GM12891 (cell line): ENCODE results near the gene TANGO6.

Experiments
- DNase-seq: peaks from one replicate; pipeline ENCODE4 v3.0.0; 2011; ENCODE audit warnings: low spot score; ENCODE audit not compliant: insufficient read length
- FAIRE-seq: peaks from 2 replicates; lab custom pipeline; 2011; peaks lifted over from hg19 to GRCh38; lab: Jason Lieb, UNC
- PAX5 ChIP-seq: IDR thresholded peaks from 2 replicates; pipeline ENCODE4 v1.6.1; 2011; ENCODE audit warnings: low read length, moderate library complexity, mild to moderate bottlenecking; ENCODE audit not compliant: insufficient read depth, severe bottlenecking
- POLR2A ChIP-seq: IDR thresholded peaks from 2 replicates; pipeline ENCODE4 v1.6.1; 2011; ENCODE audit warnings: low read depth, low read length, control low read depth
- POLR2AphosphoS5 ChIP-seq: IDR thresholded peaks from 2 replicates; pipeline ENCODE4 v1.6.1; 2011; ENCODE audit warnings: low read depth, low read length, control low read depth
- POU2F2 ChIP-seq: IDR thresholded peaks from 2 replicates; pipeline ENCODE4 v1.6.1; 2011; ENCODE audit warnings: low read depth, mild to moderate bottlenecking, control low read depth, low read length, moderate library complexity
- SPI1 ChIP-seq: IDR thresholded peaks from 2 replicates; pipeline ENCODE4 v1.6.1; 2011; ENCODE audit warnings: low read depth, low read length, control low read depth
- TAF1 ChIP-seq: IDR thresholded peaks from 2 replicates; pipeline ENCODE4 v1.6.1; 2011; ENCODE audit warnings: low read depth, low read length, control low read depth

TANGO6 gene

GRCh38 chr16:69094501-69094900 is 251.2 kb downstream of the TANGO6 start:
- no peak for TF ChIP-seq POU2F2
- FAIRE-seq (no peak), DNase-seq (no peak)

GRCh38 chr16:69095193-69095592 is 251.9 kb downstream of the TANGO6 start:
- FAIRE-seq, result no peak
- no peak for DNase-seq
- no peak for TF ChIP-seq TAF1
- no peak for TF ChIP-seq SPI1
- no peak for TF ChIP-seq POU2F2
- no peak for TF ChIP-seq POLR2AphosphoS5
- TF ChIP-seq POLR2A, result no peak
- TF ChIP-seq PAX5, result no peak

GRCh38 chr16:69100071-69100691 is 256.9 kb downstream of the TANGO6 start:
- FAIRE-seq, result no peak
- DNase-seq, result no peak
- TF ChIP-seq POLR2A (no peak), POU2F2 (no peak), TAF1 (no peak), SPI1 (no peak), PAX5 (no peak), POLR2AphosphoS5 (no peak)

- peak; percentile 67 for FAIRE-seq
- TF ChIP-seq SPI1 (no peak), PAX5 (no peak), POU2F2 (no peak)
- peak; percentile 75 for DNase-seq
Measured at GRCh38 chr16:69105501-69106361, 262.4 kb downstream of the TANGO6 start, which contains the start of gene HAS3. TSS of gene HAS3 (plus strand) at chr16:69105653. CDS start at chr16:69109396, 3,743 bp downstream.

- FAIRE-seq (no peak), DNase-seq (peak; percentile 46)
- TF ChIP-seq PAX5, result no peak
- no peak for TF ChIP-seq POLR2AphosphoS5
- no peak for TF ChIP-seq POU2F2
- TF ChIP-seq POLR2A, result no peak
- no peak for TF ChIP-seq TAF1
Measured at GRCh38 chr16:69106491-69107315, 263.4 kb downstream of the TANGO6 start.

- no peak for TF ChIP-seq POU2F2
- peak; percentile 26 for DNase-seq
- FAIRE-seq, result peak; percentile 41
Measured at GRCh38 chr16:69107316-69107962, 264.1 kb downstream of the TANGO6 start.

- DNase-seq (no peak), FAIRE-seq (peak; percentile 43)
- no peak for TF ChIP-seq POLR2A
Measured at GRCh38 chr16:69108064-69108904, 265.0 kb downstream of the TANGO6 start.

GRCh38 chr16:69108905-69109252 is 265.5 kb downstream of the TANGO6 start:
- TF ChIP-seq POLR2AphosphoS5 (no peak), POLR2A (no peak), PAX5 (no peak), SPI1 (no peak), POU2F2 (no peak), TAF1 (no peak)
- no peak for FAIRE-seq
- DNase-seq, result no peak

- no peak for DNase-seq
- TF ChIP-seq POU2F2, result no peak
- FAIRE-seq, result no peak
Measured at GRCh38 chr16:69109486-69110270, 266.3 kb downstream of the TANGO6 start.
